Stimulated activated CD4-positive, alpha-beta T cell treated with anti-CD3 and anti-CD28 coated beads, Interleukin-15, amount 100 ng/mL, for 48 hours (primary cell): ENCODE data around the gene DNAJC4.
A peak's percentile ranks its signal among the peaks of the same experiment; 100 is the strongest.

ENCODE experiments used
- DNase-seq, 2 donors: peaks; one replicate each; pipeline ENCODE4 v3.0.0-alpha.2; 2020; ENCODE audit warnings: low read depth in 2 of 2

The DNAJC4 gene

GRCh38 chr11:64230171-64230984 lies at the start of gene DNAJC4:
Gene DNAJC4, plus strand, starts transcription at chr11:64230548. Its CDS starts 307 bp downstream, at chr11:64230855.
- peak; percentile 68 to 87 for DNase-seq

GRCh38 chr11:64180891-64181290 lies 49.5 kb upstream of the DNAJC4 start:
- DNase-seq = no peak

- DNase-seq = peak in 1 of 2 donors; percentile 58
These were observed 48.6 kb upstream of the DNAJC4 start for GRCh38 chr11:64181506-64182411.

- DNase-seq = no peak
These were observed 46.5 kb upstream of the DNAJC4 start for GRCh38 chr11:64183890-64184289.

- DNase-seq = no peak
These were observed 45.1 kb upstream of the DNAJC4 start for GRCh38 chr11:64185175-64185692.

GRCh38 chr11:64185693-64186491 lies 44.5 kb upstream of the DNAJC4 start, which contains the start of gene STIP1:
Gene STIP1, plus strand, starts transcription at chr11:64186171. Its CDS starts 91 bp downstream, at chr11:64186262.
- peak; percentile 97 to 99 for DNase-seq

GRCh38 chr11:64186492-64187165 lies 43.7 kb upstream of the DNAJC4 start:
- no peak for DNase-seq

- DNase-seq = no peak
These were observed 37.9 kb upstream of the DNAJC4 start for GRCh38 chr11:64192434-64192833.

GRCh38 chr11:64196626-64197025 lies 33.7 kb upstream of the DNAJC4 start:
- DNase-seq = no peak

GRCh38 chr11:64198511-64198910 lies 31.8 kb upstream of the DNAJC4 start:
- DNase-seq = no peak

- no peak for DNase-seq
These were observed 28.8 kb upstream of the DNAJC4 start for GRCh38 chr11:64201543-64201942.

GRCh38 chr11:64202992-64203391 lies 27.4 kb upstream of the DNAJC4 start:
- DNase-seq = no peak

GRCh38 chr11:64203421-64204079 lies 26.8 kb upstream of the DNAJC4 start:
- no peak for DNase-seq

- DNase-seq = no peak
These were observed 26.3 kb upstream of the DNAJC4 start for GRCh38 chr11:64204080-64204440.

GRCh38 chr11:64204464-64204989 lies 25.8 kb upstream of the DNAJC4 start:
- peak in 1 of 2 donors; percentile 74 for DNase-seq

GRCh38 chr11:64206457-64207255 lies 23.7 kb upstream of the DNAJC4 start, which contains the start of gene FERMT3:
Gene FERMT3, plus strand, starts transcription at chr11:64206721. Its CDS starts 644 bp downstream, at chr11:64207365.
- peak; percentile 68 to 75 for DNase-seq

- peak; percentile 78 to 80 for DNase-seq
These were observed 22.9 kb upstream of the DNAJC4 start for GRCh38 chr11:64207256-64208085.
